Progenitor cell of endocrine pancreas (in vitro differentiated cells): ENCODE results near the gene PRKCQ. TPM values are rescaled to one million over a fixed set of nuclear protein-coding genes. Genes with fewer than 3 reads are reported as not detected.
A peak's percentile ranks its signal among the peaks of the same experiment; 100 is the strongest.

ENCODE experiments used
- DNase-seq: peaks from one replicate; pipeline ENCODE4 v3.0.0; 2021; ENCODE audit warnings: low spot score; ENCODE audit not compliant: unreplicated experiment
- H3K27ac Mint-ChIP-seq: 2 replicates; pipeline ENCODE4 v1.8.0; 2021; ENCODE audit warnings: mild to moderate bottlenecking, moderate library complexity, mixed read lengths
- H3K27me3 Mint-ChIP-seq: 2 replicates; pipeline ENCODE4 v1.8.0; 2021; ENCODE audit warnings: mixed read lengths
- H3K36me3 Mint-ChIP-seq: 2 replicates; pipeline ENCODE4 v1.8.0; 2022; ENCODE audit warnings: mixed read lengths; ENCODE audit not compliant: insufficient read depth
- H3K4me1 Mint-ChIP-seq: 2 replicates; pipeline ENCODE4 v1.8.0; 2021; ENCODE audit warnings: low read depth, mixed read lengths
- H3K4me3 Mint-ChIP-seq: 2 replicates; pipeline ENCODE4 v1.8.0; 2021; ENCODE audit warnings: low read depth, mild to moderate bottlenecking, moderate library complexity, mixed read lengths
- H3K9me3 Mint-ChIP-seq: 2 replicates; pipeline ENCODE4 v1.8.0; 2021; ENCODE audit warnings: low read depth, mixed read lengths
- total RNA-seq: library from RNA; stranded (reverse); gene quantifications from 2 replicates; pipeline ENCODE4 v1.2.1, GENCODE V29; 2021
- TF ChIP-seq, protein P1 (sequence below): fragments of 200-600 bp; sonication (generic); IDR thresholded peaks from one replicate; pipeline ENCODE4 v1.5.0; 2021; ENCODE audit warnings: antibody characterized with exemption, mild to moderate bottlenecking; ENCODE audit not compliant: unreplicated experiment

Gene PRKCQ
- total RNA-seq, 1 donor from 2014 or later, result 5.6 TPM

DNA sequence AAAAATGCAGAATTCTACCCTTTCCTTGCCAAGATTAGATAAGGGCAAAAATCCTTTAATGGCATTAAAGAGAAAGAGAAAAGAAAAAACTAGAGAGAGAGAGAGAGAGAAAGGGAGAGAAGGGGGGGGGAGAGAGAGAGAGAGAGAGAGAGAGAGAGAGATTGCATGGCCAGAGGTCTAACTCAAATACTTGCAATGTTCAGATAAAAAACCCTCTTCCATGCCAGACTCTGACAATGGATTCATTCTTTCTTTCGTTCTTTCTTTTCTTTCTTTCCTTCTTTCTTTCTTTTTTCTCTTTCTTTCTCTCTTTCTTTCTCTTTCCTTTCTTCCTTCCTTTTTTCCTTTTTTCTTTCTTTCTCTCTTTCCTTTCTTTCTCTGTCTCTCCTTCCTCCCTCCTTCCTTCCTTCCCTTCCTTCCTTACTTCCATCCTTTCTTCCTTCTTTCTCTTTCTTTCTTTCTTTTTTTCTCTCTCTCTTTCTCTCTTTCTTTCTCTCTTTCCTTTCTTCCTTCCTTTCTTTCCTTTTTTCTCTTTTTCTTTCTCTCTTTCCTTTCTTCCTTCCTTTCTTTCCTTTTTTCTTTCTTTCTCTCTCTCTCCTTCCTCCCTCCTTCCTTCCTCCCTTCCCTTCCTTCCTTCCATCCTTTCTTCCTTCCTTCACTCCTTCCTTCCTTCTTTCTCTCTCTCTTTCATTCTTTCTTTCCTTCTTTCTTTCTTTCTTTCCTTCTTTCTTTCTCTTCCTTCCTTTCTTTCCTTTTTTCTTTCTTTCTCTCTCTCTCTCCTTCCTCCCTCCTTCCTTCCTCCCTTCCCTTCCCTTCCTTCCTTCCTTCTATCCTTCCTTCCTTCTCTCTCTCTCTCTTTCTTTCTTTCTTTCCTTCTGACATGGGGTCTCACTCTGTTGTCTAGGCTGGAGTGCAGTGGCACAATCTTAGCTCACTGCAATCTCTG is 175.7 kb downstream of the PRKCQ start:
- Mint-ChIP-seq H3K36me3 (no peaks in the 10 kb centered on the region), H3K9me3 (no peaks in the 10 kb centered on the region), H3K4me1 (peaks cover 11% of the 10 kb centered on the region), H3K27ac (no peak overlapping the region), H3K4me3 (no peak overlapping the region), H3K27me3 (peaks cover 23% of the 10 kb centered on the region)
- TF ChIP-seq, protein P1, sequence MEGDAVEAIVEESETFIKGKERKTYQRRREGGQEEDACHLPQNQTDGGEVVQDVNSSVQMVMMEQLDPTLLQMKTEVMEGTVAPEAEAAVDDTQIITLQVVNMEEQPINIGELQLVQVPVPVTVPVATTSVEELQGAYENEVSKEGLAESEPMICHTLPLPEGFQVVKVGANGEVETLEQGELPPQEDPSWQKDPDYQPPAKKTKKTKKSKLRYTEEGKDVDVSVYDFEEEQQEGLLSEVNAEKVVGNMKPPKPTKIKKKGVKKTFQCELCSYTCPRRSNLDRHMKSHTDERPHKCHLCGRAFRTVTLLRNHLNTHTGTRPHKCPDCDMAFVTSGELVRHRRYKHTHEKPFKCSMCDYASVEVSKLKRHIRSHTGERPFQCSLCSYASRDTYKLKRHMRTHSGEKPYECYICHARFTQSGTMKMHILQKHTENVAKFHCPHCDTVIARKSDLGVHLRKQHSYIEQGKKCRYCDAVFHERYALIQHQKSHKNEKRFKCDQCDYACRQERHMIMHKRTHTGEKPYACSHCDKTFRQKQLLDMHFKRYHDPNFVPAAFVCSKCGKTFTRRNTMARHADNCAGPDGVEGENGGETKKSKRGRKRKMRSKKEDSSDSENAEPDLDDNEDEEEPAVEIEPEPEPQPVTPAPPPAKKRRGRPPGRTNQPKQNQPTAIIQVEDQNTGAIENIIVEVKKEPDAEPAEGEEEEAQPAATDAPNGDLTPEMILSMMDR, result no peak
- DNase-seq, result no peak

DNA sequence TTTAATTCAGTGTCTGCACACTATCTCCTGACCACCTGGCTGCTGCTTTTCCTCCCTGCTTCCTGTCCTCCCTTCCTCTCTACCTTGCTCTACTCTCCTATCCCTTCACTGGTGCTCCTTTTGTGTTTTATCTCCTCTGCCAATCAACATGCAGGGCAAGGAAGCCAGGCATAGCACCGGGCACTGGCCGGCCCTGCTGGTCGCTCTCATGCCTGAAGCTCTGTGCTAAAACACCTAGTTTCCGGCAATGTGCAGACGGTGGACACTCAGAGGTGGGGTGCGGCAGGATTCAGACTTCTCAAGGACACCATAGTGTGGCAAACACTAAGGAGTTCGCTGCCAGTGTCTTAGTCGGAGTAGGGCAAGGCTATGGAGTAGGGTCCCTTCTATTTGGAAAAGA is 177.1 kb downstream of the PRKCQ start:
- no peak overlapping the region for H3K27ac Mint-ChIP-seq
- no peak for DNase-seq
- peaks cover 13% of the 10 kb centered on the region for H3K4me1 Mint-ChIP-seq
- H3K36me3 Mint-ChIP-seq, result no peaks in the 10 kb centered on the region
- H3K9me3 Mint-ChIP-seq, result no peaks in the 10 kb centered on the region
- peaks cover 23% of the 10 kb centered on the region for H3K27me3 Mint-ChIP-seq
- H3K4me3 Mint-ChIP-seq, result no peak overlapping the region
- TF ChIP-seq, protein P1, result no peak

DNA sequence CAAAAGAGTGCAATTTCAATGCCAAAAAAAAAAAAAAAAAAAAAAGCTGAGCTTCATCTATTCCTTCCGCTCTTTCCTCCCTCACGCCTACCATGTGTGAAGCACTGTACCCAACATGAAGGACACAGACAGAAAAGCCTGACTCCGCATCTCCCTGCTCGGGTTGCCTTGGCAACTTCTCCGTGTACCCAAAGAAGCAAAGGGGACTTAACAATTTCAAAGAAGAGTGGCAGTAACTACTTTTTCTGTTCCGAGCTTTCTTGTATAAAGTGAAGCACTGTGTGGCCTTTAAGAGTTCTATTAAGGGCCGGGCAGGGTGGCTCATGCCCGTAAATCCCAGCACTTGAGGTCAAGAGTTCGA is 177.7 kb downstream of the PRKCQ start:
- peaks cover 21% of the 10 kb centered on the region for H3K27me3 Mint-ChIP-seq
- H3K27ac Mint-ChIP-seq, result no peak overlapping the region
- TF ChIP-seq, protein P1, result no peak
- DNase-seq, result no peak
- H3K36me3 Mint-ChIP-seq, result no peaks in the 10 kb centered on the region
- no peaks in the 10 kb centered on the region for H3K9me3 Mint-ChIP-seq
- no peak overlapping the region for H3K4me3 Mint-ChIP-seq
- H3K4me1 Mint-ChIP-seq, result peaks cover 13% of the 10 kb centered on the region

DNA sequence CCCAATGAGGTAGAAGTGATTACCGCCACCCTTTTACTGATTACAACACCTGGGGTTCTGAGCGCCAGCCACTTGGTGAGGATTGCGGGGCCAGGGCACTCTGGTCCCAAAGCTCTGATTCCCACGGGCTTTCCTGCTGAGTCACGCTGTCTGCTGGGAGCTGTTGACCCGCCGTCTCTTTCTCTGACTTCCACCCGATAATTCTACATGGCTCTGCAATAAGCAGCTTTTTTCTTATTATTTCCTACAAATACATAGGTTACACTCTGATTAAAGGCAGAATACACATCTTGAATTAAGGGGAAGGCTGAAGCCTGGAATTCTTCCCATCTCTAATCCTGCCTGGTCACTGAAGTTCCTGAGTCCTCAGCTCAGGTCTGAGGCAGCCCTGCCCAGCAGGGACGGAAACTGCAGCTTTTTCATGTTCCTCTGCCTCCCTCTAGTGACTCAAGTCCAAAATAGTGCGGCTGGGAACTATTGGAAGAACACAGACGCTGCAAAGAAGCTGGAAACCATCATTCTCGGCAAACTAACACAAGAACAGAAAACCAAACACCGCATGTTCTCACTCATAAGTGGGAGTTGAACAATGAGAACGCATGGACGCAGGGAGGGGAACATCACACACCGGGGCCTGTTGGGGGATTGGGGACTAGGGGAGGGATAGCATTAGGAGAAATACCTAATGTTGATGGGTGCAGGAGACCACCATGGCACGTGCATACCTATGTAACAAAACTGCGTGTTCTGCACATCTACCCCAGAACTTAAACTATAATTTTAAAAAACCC is 178.3 kb downstream of the PRKCQ start:
- Mint-ChIP-seq H3K27ac (peak overlapping the region; percentile 90), H3K4me3 (peak overlapping the region; percentile 69), H3K36me3 (no peaks in the 10 kb centered on the region), H3K9me3 (no peaks in the 10 kb centered on the region), H3K27me3 (peaks cover 20% of the 10 kb centered on the region), H3K4me1 (peaks cover 13% of the 10 kb centered on the region)
- TF ChIP-seq, protein P1, result peak; percentile 79
- DNase-seq, result peak; percentile 55

DNA sequence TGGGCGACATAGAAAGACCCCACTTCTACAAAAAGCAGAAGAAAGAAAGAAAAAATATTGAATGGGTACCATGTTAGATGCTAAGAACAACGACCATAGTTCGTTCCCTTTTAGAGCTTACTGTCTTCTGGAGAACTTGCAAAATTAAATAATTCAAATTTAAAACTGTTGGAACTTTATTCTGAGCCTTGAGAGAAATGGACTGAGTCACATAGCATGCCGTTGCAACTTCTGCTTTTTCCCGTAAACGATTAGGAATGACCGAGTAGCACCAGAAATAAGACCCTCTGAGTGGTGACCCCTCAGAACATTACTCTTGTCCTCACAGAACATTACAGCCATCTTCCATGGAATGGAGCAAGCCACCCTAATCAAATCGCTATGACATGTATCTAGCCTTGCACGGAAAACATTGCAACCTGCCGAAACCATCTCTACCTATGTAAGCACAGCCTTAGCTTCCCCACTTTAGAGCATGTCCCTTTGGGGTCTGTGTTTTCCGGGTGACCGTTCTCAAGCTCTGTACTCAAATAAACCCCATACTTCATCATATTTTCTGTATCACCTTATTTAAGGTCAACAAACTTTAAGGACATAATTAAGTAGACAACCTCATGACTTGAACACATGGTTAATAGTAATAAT is 179.1 kb downstream of the PRKCQ start:
- Mint-ChIP-seq H3K27me3 (peaks cover 20% of the 10 kb centered on the region), H3K27ac (peak overlapping the region; percentile 90), H3K4me3 (no peak overlapping the region), H3K36me3 (no peaks in the 10 kb centered on the region), H3K4me1 (peaks cover 13% of the 10 kb centered on the region), H3K9me3 (no peaks in the 10 kb centered on the region)
- TF ChIP-seq, protein P1, result no peak
- DNase-seq, result no peak
